ENCODE data around the gene FRMD8. TPM values are rescaled to one million over a fixed set of nuclear protein-coding genes. Genes with fewer than 3 reads are reported as not detected.

The FRMD8 gene
- total and polyA plus RNA-seq, 10 donors = 19.3 to 128 (median 84.0) TPM

DNA sequence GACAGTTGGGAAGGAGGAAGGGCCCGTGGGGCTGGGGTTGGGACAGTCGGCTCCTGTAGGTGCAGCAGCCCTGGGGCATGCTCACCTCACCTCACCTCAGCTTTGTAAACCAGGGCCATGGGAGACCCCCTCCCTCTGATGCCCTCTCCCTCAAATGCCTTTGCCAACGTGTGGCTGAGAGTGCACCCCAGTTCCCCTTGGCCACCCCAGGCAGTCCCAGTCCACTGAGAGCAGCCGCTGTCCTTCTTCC, 31.9 kb downstream of the FRMD8 start:
- no peak for TF ChIP-seq CTCF (IDR thresholded peaks at IDR 0.05 in 8 of 11, conservative IDR thresholded peaks at IDR 0.05 in 3 of 11)
- TF ChIP-seq POLR2A (IDR thresholded peaks at IDR 0.05) = peak in 1 of 3 donors; percentile 23
- no peaks in the 10 kb centered on the region for H3K27me3 ChIP-seq (replicated peaks in 1 of 7)
- WGBS, 5 donors = 0 to 9% (median 1%) methylated on average over 2 to 4 of the region's 4 CpGs
- peak overlapping the region in 7 of 8 donors; percentile 8 to 96 (median 87) for H3K4me3 ChIP-seq
- DNase-seq = no peak
- H3K4me1 ChIP-seq = peaks cover 37 to 74% (median 68%) of the 10 kb centered on the region in 6 donors
- intact Hi-C loops (cut with DNase I; ENCODE audit: low total_unique reads) = no loop called here
- H3K9me3 ChIP-seq = no peaks in the 10 kb centered on the region
- peak overlapping the region; percentile 92 to 100 (median 98) for H3K27ac ChIP-seq
- peaks cover 3 to 15% (median 7%) of the 10 kb centered on the region in 6 donors for H3K36me3 ChIP-seq

DNA sequence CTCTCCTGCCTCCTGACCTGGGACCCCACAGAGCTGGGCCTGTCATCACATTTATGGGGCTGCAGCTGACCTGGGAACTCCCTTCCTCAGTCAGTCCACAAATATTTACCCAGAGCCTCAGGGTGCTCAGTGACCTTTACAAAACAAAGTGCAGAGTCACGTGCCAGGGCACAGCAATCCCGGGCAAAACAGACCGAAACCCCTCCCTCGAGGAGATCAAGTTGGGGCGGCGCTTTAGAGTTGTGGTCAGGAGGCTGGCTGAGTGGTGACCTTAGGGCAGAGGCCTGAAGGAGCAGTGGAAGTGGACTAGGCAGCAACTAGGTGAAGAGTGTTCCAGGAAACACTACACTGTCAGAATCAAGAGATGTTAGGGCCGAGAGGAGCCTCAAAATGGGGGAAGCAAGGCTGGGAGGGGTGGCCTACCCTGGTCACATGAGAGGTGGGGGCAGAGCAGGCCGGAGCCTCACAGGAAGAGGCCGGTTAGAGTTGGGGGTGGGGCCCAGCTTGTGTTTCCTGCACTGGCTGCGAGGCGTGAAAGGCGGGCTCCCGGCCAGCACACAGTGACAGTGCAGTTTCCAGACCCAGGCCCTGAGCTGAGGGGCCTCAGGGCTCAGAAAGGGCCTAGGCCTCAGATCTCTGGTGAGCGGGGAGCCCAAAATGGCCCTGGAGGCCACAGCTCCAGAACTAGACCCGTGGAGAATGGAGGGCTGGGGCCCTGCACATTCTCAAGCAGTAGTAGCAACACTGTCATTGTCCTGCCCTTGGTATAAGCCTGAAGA, 32.4 kb downstream of the FRMD8 start:
- no peaks in the 10 kb centered on the region for H3K9me3 ChIP-seq
- H3K4me1 ChIP-seq = peaks cover 37 to 74% (median 68%) of the 10 kb centered on the region in 6 donors

GRCh38 chr11:65419460-65419771, 33.0 kb downstream of the FRMD8 start:
- Histone ChIP-seq H3K36me3 (peaks cover 0 to 13% (median 0%) of the 10 kb centered on the region in 6 donors), H3K4me1 (peaks cover 37 to 74% (median 68%) of the 10 kb centered on the region in 6 donors), H3K27me3 (replicated peaks in 1 of 7) (no peaks in the 10 kb centered on the region), H3K27ac (peak overlapping the region; percentile 92 to 100 (median 98)), H3K9me3 (no peaks in the 10 kb centered on the region), H3K4me3 (peak overlapping the region; percentile 8 to 96 (median 66))
- DNase-seq = peak; percentile 85
- no peak for TF ChIP-seq POLR2A (IDR thresholded peaks at IDR 0.05)
- no peak for TF ChIP-seq POLR2AphosphoS5 (IDR thresholded peaks at IDR 0.05)
- TF ChIP-seq CTCF (IDR thresholded peaks at IDR 0.05 in 8 of 11, conservative IDR thresholded peaks at IDR 0.05 in 3 of 11) = no peak
- WGBS, 5 donors = 18 to 25% (median 23%) methylated on average over 6 to 7 of the region's 7 CpGs
- intact Hi-C loops (cut with DNase I; ENCODE audit: low total_unique reads) = no loop called here

More for the DNA sequence above, 32.4 kb downstream of the FRMD8 start:
- WGBS, 5 donors = 0 to 1% (median 1%) methylated on average over 13 to 15 of the region's 15 CpGs
- Histone ChIP-seq H3K36me3 (peaks cover 0 to 13% (median 2%) of the 10 kb centered on the region in 6 donors), H3K27ac (peak overlapping the region; percentile 92 to 100 (median 98)), H3K4me3 (peak overlapping the region; percentile 8 to 96 (median 66)), H3K27me3 (replicated peaks in 1 of 7) (no peaks in the 10 kb centered on the region)
- TF ChIP-seq POLR2A (IDR thresholded peaks at IDR 0.05) = peak in 2 of 3 donors; percentile 60 to 84
- peak; percentile 97 to 98 (median 97) for TF ChIP-seq POLR2AphosphoS5 (IDR thresholded peaks at IDR 0.05)
- peak in 3 of 11 experiments; percentile 2 to 22 (median 14) for TF ChIP-seq CTCF (IDR thresholded peaks at IDR 0.05 in 8 of 11, conservative IDR thresholded peaks at IDR 0.05 in 3 of 11)
- peak; percentile 99 for DNase-seq
- intact Hi-C loops (cut with DNase I; ENCODE audit: low total_unique reads) = no loop called here

- 0 to 2% (median 1%) methylated on average over 6 of the region's 6 CpGs for WGBS, 5 donors
- Histone ChIP-seq H3K4me3 (peak overlapping the region; percentile 8 to 96 (median 66)), H3K36me3 (peaks cover 0 to 14% (median 0%) of the 10 kb centered on the region in 6 donors), H3K27me3 (replicated peaks in 1 of 7) (no peaks in the 10 kb centered on the region), H3K9me3 (no peaks in the 10 kb centered on the region), H3K27ac (peak overlapping the region; percentile 92 to 100 (median 98)), H3K4me1 (peaks cover 37 to 71% (median 68%) of the 10 kb centered on the region in 6 donors)
- intact Hi-C loops (cut with DNase I; ENCODE audit: low total_unique reads) = no loop called here
- peak; percentile 94 for DNase-seq
- TF ChIP-seq POLR2AphosphoS5 (IDR thresholded peaks at IDR 0.05) = peak; percentile 74 to 96 (median 93)
- peak in 2 of 3 donors; percentile 19 to 77 for TF ChIP-seq POLR2A (IDR thresholded peaks at IDR 0.05)
- TF ChIP-seq CTCF (IDR thresholded peaks at IDR 0.05 in 8 of 11, conservative IDR thresholded peaks at IDR 0.05 in 3 of 11) = peak in 1 of 11 experiments; percentile 10
These were observed 33.5 kb downstream of the FRMD8 start for GRCh38 chr11:65419772-65420481.

Measured in spleen (tissue), 11 donors.